Activated CD4-positive, alpha-beta memory T cell treated with anti-CD3 and anti-CD28 coated beads for 36 hours (primary cell): ENCODE results near the gene TMOD2. TPM values are rescaled to one million over a fixed set of nuclear protein-coding genes. Genes with fewer than 3 reads are reported as not detected.
A peak's percentile ranks its signal among the peaks of the same experiment; 100 is the strongest.

Source experiments
- CTCF ChIA-PET: fragments of 350-600 bp; sonication (Branson Sonifier 250); formaldehyde crosslinking; loops from one replicate; lab custom pipeline; 2021; ENCODE audit warnings: antibody characterized with exemption, inconsistent platforms; lab: Charles Lee
- POLR2A ChIA-PET: fragments of 350-600 bp; sonication (Branson Sonifier 250); formaldehyde crosslinking; loops from one replicate; lab custom pipeline; 2021; ENCODE audit warnings: antibody characterized with exemption; lab: Charles Lee
- DNase-seq: peaks from one replicate; pipeline ENCODE4 v3.0.0-alpha.2; 2020
- H3K27ac Mint-ChIP-seq: one replicate; pipeline ENCODE4 v1.8.0; 2021; ENCODE audit warnings: mixed read lengths
- H3K27me3 Mint-ChIP-seq: one replicate; pipeline ENCODE4 v1.8.0; 2021; ENCODE audit warnings: mixed read lengths
- H3K36me3 Mint-ChIP-seq: one replicate; pipeline ENCODE4 v1.8.0; 2021; ENCODE audit warnings: mixed read lengths
- H3K4me1 Mint-ChIP-seq: one replicate; pipeline ENCODE4 v1.8.0; 2021; ENCODE audit warnings: low read depth, mixed read lengths
- H3K4me3 Mint-ChIP-seq: one replicate; pipeline ENCODE4 v1.8.0; 2021; ENCODE audit warnings: mild to moderate bottlenecking, mixed read lengths
- H3K9me3 Mint-ChIP-seq: one replicate; pipeline ENCODE4 v1.8.0; 2021; ENCODE audit warnings: mixed read lengths
- intact Hi-C: fragments of 100-400 bp; cut with micrococcal nuclease; formaldehyde crosslinking; loops from one replicate; pipeline ENCODE4 v1.15.1; 2023
- total RNA-seq, 2 experiments: library from RNA; stranded (reverse); gene quantifications; one replicate each; pipeline ENCODE4 v1.2.3, GENCODE V29; 2021

TMOD2 gene
- total RNA-seq, 2 experiments from 2014 or later: 6.7 to 7.9 TPM

- POLR2A ChIA-PET: no interaction called here
- no peaks in the 10 kb centered on the region for H3K36me3 Mint-ChIP-seq
- CTCF ChIA-PET: interaction anchor here (1.0 to 5.1 kb wide), 2 partner anchors 20 to 106 kb away, joined by 3 to 36 read pairs; no protein-coding TSS in a partner anchor
Measured at GRCh38 chr15:51755790-51756189, 4.4 kb downstream of the TMOD2 start.

GRCh38 chr15:51756482-51756881 lies 5.1 kb downstream of the TMOD2 start:
- intact Hi-C loops: no loop called here
- Mint-ChIP-seq H3K36me3 (no peaks in the 10 kb centered on the region), H3K4me3 (no peak overlapping the region), H3K27me3 (no peaks in the 10 kb centered on the region), H3K9me3 (no peaks in the 10 kb centered on the region), H3K4me1 (peaks cover 13% of the 10 kb centered on the region), H3K27ac (no peak overlapping the region)
- ChIA-PET CTCF (interaction anchor here (2.3 to 5.1 kb wide), 2 partner anchors 19 to 106 kb away, joined by 12 to 36 read pairs; no protein-coding TSS in a partner anchor), POLR2A (no interaction called here)
- DNase-seq: no peak

More at GRCh38 chr15:51755790-51756189, 4.4 kb downstream of the TMOD2 start:
- H3K27me3 Mint-ChIP-seq: no peaks in the 10 kb centered on the region
- no peak for DNase-seq
- no peak overlapping the region for H3K27ac Mint-ChIP-seq
- H3K9me3 Mint-ChIP-seq: no peaks in the 10 kb centered on the region
- intact Hi-C loops: no loop called here
- H3K4me1 Mint-ChIP-seq: peaks cover 16% of the 10 kb centered on the region
- no peak overlapping the region for H3K4me3 Mint-ChIP-seq

GRCh38 chr15:51757450-51757849 lies 6.1 kb downstream of the TMOD2 start:
- ChIA-PET POLR2A (no interaction called here), CTCF (interaction anchor here (0.8 to 5.1 kb wide), 3 partner anchors 18 to 109 kb away, joined by 3 to 36 read pairs (median 12); no protein-coding TSS in a partner anchor)
- Mint-ChIP-seq H3K36me3 (no peaks in the 10 kb centered on the region), H3K4me3 (no peak overlapping the region), H3K27ac (no peak overlapping the region), H3K4me1 (peaks cover 10% of the 10 kb centered on the region), H3K9me3 (no peaks in the 10 kb centered on the region), H3K27me3 (no peaks in the 10 kb centered on the region)
- DNase-seq: no peak
- intact Hi-C loops: no loop called here

GRCh38 chr15:51758645-51759044 lies 7.2 kb downstream of the TMOD2 start:
- no peak for DNase-seq
- Mint-ChIP-seq H3K4me1 (peaks cover 6% of the 10 kb centered on the region), H3K27ac (no peak overlapping the region), H3K9me3 (no peaks in the 10 kb centered on the region), H3K36me3 (no peaks in the 10 kb centered on the region), H3K27me3 (no peaks in the 10 kb centered on the region), H3K4me3 (no peak overlapping the region)
- intact Hi-C loops: no loop called here
- ChIA-PET CTCF (interaction anchor here (0.9 to 5.1 kb wide), 3 partner anchors 10 to 109 kb away, joined by 3 to 36 read pairs (median 11); no protein-coding TSS in a partner anchor), POLR2A (no interaction called here)

GRCh38 chr15:51759557-51760070 lies 8.2 kb downstream of the TMOD2 start:
- CTCF ChIA-PET: interaction anchor here (0.9 to 2.9 kb wide), 3 partner anchors 10 to 110 kb away, joined by 3 to 11 read pairs (median 5); partner anchors contain the start of gene LYSMD2
- no peaks in the 10 kb centered on the region for H3K36me3 Mint-ChIP-seq
- POLR2A ChIA-PET: no interaction called here
- H3K4me3 Mint-ChIP-seq: no peak overlapping the region
- intact Hi-C loops: no loop called here
- no peaks in the 10 kb centered on the region for H3K9me3 Mint-ChIP-seq
- H3K27ac Mint-ChIP-seq: no peak overlapping the region
- H3K27me3 Mint-ChIP-seq: no peaks in the 10 kb centered on the region
- DNase-seq: peak; percentile 31
- peaks cover 2% of the 10 kb centered on the region for H3K4me1 Mint-ChIP-seq

- Mint-ChIP-seq H3K27ac (no peak overlapping the region), H3K4me1 (no peaks in the 10 kb centered on the region), H3K4me3 (no peak overlapping the region), H3K36me3 (no peaks in the 10 kb centered on the region), H3K27me3 (no peaks in the 10 kb centered on the region), H3K9me3 (no peaks in the 10 kb centered on the region)
- ChIA-PET POLR2A (no interaction called here), CTCF (interaction anchor here (0.7 to 2.9 kb wide), 3 partner anchors 16 to 111 kb away, joined by 4 to 15 read pairs (median 11); no protein-coding TSS in a partner anchor)
- intact Hi-C loops: no loop called here
- no peak for DNase-seq
Measured at GRCh38 chr15:51760805-51761204, 9.4 kb downstream of the TMOD2 start.

GRCh38 chr15:51765751-51766150 lies 14.4 kb downstream of the TMOD2 start:
- H3K4me3 Mint-ChIP-seq: no peak overlapping the region
- peaks cover 7% of the 10 kb centered on the region for H3K4me1 Mint-ChIP-seq
- intact Hi-C loops: no loop called here
- no peak overlapping the region for H3K27ac Mint-ChIP-seq
- DNase-seq: no peak
- H3K36me3 Mint-ChIP-seq: peaks cover 11% of the 10 kb centered on the region
- no peaks in the 10 kb centered on the region for H3K9me3 Mint-ChIP-seq
- H3K27me3 Mint-ChIP-seq: no peaks in the 10 kb centered on the region
- POLR2A ChIA-PET: interaction anchor here (1.0 kb wide), 1 partner anchor 28 kb away, joined by 3 read pairs; the partner anchor contains the start of gene LYSMD2
- CTCF ChIA-PET: interaction anchor here (1.8 to 3.2 kb wide), 2 partner anchors 10 to 13 kb away, joined by 4 to 27 read pairs; no protein-coding TSS in a partner anchor

GRCh38 chr15:51766341-51766740 lies 14.9 kb downstream of the TMOD2 start:
- Mint-ChIP-seq H3K36me3 (peaks cover 11% of the 10 kb centered on the region), H3K4me3 (no peak overlapping the region), H3K9me3 (no peaks in the 10 kb centered on the region), H3K4me1 (peaks cover 7% of the 10 kb centered on the region), H3K27ac (no peak overlapping the region), H3K27me3 (no peaks in the 10 kb centered on the region)
- POLR2A ChIA-PET: interaction anchor here (1.0 kb wide), 1 partner anchor 29 kb away, joined by 3 read pairs; the partner anchor contains the start of gene LYSMD2
- intact Hi-C loops: no loop called here
- DNase-seq: no peak
- CTCF ChIA-PET: interaction anchor here (0.8 to 3.2 kb wide), 2 partner anchors 10 to 117 kb away, joined by 3 to 27 read pairs; no protein-coding TSS in a partner anchor

- ChIA-PET CTCF (interaction anchor here (0.7 to 1.5 kb wide), 5 partner anchors 9 to 132 kb away, joined by 3 to 17 read pairs (median 5); no protein-coding TSS in a partner anchor), POLR2A (no interaction called here)
- no peaks in the 10 kb centered on the region for H3K9me3 Mint-ChIP-seq
- H3K27me3 Mint-ChIP-seq: no peaks in the 10 kb centered on the region
- peaks cover 7% of the 10 kb centered on the region for H3K4me1 Mint-ChIP-seq
- no peak overlapping the region for H3K4me3 Mint-ChIP-seq
- intact Hi-C loops: no loop called here
- DNase-seq: no peak
- H3K36me3 Mint-ChIP-seq: peaks cover 11% of the 10 kb centered on the region
- no peak overlapping the region for H3K27ac Mint-ChIP-seq
Measured at GRCh38 chr15:51768018-51768417, 16.6 kb downstream of the TMOD2 start.

GRCh38 chr15:51770902-51771301 lies 19.5 kb downstream of the TMOD2 start:
- ChIA-PET POLR2A (no interaction called here), CTCF (interaction anchor here (2.0 kb wide), 1 partner anchor 121 kb away, joined by 7 read pairs; no protein-coding TSS in a partner anchor)
- Mint-ChIP-seq H3K27me3 (no peaks in the 10 kb centered on the region), H3K27ac (no peak overlapping the region), H3K4me3 (no peak overlapping the region), H3K36me3 (peaks cover 11% of the 10 kb centered on the region), H3K9me3 (no peaks in the 10 kb centered on the region), H3K4me1 (peaks cover 8% of the 10 kb centered on the region)
- DNase-seq: no peak
- intact Hi-C loops: no loop called here

- no peak for DNase-seq
- Mint-ChIP-seq H3K36me3 (peaks cover 15% of the 10 kb centered on the region), H3K27me3 (no peaks in the 10 kb centered on the region), H3K4me1 (peaks cover 14% of the 10 kb centered on the region), H3K9me3 (no peaks in the 10 kb centered on the region), H3K4me3 (no peak overlapping the region), H3K27ac (no peak overlapping the region)
- CTCF ChIA-PET: interaction anchor here (9.9 kb wide), 1 partner anchor 124 kb away, joined by 406 read pairs; no protein-coding TSS in a partner anchor
- POLR2A ChIA-PET: no interaction called here
- intact Hi-C loops: no loop called here
Measured at GRCh38 chr15:51771773-51772172, 20.4 kb downstream of the TMOD2 start.

GRCh38 chr15:51774916-51775315 lies 23.5 kb downstream of the TMOD2 start:
- intact Hi-C loops: no loop called here
- no peak overlapping the region for H3K27ac Mint-ChIP-seq
- H3K4me3 Mint-ChIP-seq: no peak overlapping the region
- CTCF ChIA-PET: interaction anchor here (1.3 to 9.9 kb wide), 8 partner anchors 9 to 153 kb away, joined by 3 to 406 read pairs (median 35); partner anchors contain the start of genes DMXL2, LYSMD2 and SCG3
- no peak for DNase-seq
- POLR2A ChIA-PET: no interaction called here
- peaks cover 4% of the 10 kb centered on the region for H3K36me3 Mint-ChIP-seq
- H3K9me3 Mint-ChIP-seq: no peaks in the 10 kb centered on the region
- H3K4me1 Mint-ChIP-seq: peaks cover 7% of the 10 kb centered on the region
- no peaks in the 10 kb centered on the region for H3K27me3 Mint-ChIP-seq
